Activated naive CD8-positive, alpha-beta T cell treated with anti-CD3 and anti-CD28 coated beads, Interleukin-2, amount 50 U/mL, for 16 hours (primary cell): ENCODE results near the gene SAMD4B.
"Not testable (repeated sequence)": the region's sequence is repeated elsewhere in the genome, so short reads cannot be mapped to it uniquely, and the experiment has no call there.

Experiments used
- DNase-seq: peaks from one replicate; pipeline ENCODE4 v3.0.0-alpha.2; 2020; ENCODE audit warnings: low read depth, low spot score

Gene SAMD4B

GRCh38 chr19:39336483-39336882 lies 5.7 kb upstream of the SAMD4B start:
- no peak for DNase-seq

DNA sequence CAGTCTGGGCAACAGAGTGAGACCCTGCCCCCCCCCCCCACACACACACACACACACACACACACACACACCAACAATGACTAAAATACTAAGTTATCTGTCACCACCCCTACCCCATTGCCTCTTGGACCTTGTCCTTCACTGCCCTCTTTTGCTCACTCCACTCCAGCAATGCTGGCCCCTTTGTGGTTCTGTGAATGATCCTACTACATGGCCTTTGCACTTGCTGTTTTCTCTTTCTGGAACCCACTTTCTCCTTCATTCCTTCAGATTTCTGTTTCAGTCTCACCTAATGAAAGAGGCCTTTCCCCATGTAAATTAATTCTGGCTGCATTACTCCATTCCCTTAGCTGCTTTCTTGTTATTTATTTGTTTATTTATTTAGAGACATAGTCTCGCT lies 2.5 kb upstream of the SAMD4B start:
- DNase-seq, result no peak

GRCh38 chr19:39340156-39340555 lies 2.1 kb upstream of the SAMD4B start:
- not testable (repeated sequence) for DNase-seq

DNA sequence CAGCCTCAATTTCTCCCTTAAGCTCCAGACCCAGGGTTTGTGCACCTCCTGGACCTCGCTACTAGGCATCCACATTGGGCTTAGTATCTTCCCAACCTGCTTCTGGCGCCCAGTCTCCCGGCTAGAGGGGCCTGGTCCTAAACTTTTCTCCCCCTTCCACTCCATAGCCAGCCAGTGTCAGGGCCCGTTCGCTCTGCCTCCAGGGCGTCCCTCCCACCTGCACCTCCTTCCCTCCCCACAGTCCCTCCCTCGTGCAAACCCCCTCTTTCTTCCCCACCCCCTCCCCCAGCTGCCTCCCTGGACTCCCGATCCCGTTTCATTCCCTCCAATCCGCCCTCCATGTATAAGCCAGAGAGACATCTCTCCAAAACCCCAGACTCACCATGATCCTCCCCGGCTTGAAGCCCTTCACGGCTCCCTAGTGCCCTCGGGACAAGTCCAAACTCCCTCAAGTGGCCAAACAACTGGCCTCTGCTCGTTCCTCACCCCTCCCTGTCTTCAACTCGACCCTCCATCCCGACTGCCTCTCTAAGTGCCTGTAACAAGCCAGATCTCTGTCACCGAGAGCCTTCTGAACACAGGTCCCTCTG lies 997 bp upstream of the SAMD4B start:
- DNase-seq, result no peak

DNA sequence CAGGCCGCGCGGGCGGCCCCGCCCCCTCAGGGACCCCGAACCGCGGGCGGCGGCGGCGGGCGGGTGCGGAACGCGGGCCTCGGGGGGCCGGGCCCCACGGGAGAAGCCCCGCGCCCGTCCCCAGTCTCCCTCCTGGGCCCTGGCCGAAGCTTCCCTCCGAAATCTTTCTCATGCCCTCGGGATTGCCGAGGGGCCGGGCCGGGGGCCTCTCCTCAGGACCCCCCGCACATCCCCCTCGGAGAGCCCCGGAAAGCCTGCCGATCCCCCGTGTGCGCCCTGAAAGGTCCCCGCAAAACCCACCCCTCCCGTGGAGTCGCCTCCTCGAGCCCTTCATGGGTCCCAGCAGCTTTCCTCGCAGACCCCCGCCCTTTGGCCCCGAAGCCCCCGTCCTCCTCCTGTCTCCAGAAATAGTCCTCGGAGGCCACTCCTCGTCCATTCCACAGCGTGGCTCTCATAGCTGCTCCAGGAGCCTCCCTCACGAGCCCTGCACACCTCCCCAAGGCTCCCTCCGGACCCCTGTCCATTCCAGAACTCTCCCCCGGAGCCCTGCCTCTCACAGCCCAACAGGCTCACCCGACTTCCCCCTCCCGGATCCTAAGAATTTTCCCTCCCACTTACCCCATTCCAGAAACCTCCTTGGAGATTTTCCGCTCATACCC lies 555 bp downstream of the SAMD4B start:
- no peak for DNase-seq

GRCh38 chr19:39345956-39346355 lies 3.7 kb downstream of the SAMD4B start:
- no peak for DNase-seq

GRCh38 chr19:39347332-39348164 lies 5.3 kb downstream of the SAMD4B start:
- DNase-seq, result no peak

DNA sequence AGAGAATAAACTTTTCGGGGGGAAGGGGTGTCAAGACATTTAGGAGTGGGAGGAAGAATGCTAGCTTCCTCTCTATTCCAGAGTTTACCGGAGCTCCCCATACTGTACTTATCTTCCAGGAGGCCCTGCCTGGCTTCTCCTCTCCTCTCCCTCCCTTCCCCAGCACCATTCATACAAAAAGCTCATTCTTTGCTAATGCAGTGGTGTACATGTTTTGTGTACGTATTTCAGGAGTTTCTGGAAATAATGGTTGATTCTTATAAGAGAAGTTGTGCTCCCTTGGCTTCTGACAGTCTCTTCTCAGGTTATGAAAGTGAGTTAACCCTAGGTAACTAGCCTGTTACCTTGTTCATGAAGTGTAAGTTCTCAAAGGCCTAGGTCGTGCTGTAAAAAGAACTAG lies 7.1 kb downstream of the SAMD4B start:
- DNase-seq, result no peak

- DNase-seq, result no peak
Observed at GRCh38 chr19:39350156-39350555, 7.9 kb downstream of the SAMD4B start.

DNA sequence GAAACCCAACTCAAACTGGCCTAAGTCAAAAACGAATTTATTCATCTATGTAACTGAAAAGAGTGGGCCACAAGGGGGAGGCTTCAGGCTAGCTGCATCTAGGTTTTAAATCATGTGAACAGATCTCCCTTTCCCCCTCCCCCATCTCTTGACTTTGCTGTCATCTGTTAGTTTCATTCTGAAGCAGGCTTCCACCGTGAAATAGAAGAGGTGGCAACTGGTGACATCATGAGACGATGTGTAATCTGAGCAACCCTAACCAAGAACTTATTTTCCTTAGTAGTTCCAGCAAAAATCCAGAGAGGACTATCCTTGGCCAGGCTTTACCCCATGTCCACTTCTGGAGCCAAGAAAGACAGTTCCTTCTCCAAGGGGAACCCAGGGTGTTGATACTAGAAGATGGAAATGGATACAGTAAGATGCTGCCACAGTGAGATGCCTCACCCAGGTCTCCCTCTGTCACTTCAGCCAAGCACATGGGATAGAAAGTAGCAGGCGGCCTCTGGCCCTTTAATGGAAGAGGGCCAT lies 9.4 kb downstream of the SAMD4B start:
- no peak for DNase-seq

DNA sequence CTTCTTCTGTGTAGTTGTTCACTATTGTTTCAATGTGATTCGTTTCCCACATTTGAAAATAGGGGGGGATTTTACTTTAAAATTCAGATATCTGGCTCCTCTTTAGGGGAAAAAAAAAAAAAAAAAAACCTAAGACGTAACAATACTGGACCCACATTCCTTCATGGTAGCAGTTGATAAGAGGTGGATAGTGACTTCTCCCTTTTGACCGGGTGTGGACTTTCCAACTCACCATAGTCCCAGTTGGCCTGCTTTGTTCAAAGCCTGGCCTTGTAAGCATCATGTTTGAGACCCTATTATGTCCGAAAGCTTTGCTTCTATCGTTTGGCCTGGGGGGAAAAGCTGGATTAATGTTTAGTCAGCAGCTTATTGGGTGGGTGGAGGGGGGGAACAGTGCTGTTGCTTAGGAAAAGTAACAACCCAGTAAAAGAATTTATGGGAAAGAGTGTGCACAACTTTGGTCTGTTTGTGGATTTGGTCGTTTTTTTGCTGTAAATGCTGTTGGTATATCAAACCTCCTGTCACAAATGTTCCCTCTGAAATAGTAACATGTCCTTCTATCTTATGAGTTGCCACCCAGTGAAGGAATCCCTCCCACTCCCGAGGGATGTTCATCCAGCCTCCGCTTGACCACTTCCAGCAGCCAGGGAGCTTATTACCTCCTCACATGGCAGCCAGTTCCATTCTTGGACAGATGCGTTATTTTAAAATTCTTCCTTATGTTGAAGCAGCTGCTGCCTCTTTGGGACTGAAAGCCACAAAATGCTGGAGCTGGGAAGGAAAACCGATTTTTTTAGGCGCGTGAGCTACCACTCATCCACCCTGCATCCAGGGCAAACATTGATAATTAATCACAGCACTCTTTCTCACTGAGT lies 10.4 kb downstream of the SAMD4B start:
- no peak for DNase-seq

DNA sequence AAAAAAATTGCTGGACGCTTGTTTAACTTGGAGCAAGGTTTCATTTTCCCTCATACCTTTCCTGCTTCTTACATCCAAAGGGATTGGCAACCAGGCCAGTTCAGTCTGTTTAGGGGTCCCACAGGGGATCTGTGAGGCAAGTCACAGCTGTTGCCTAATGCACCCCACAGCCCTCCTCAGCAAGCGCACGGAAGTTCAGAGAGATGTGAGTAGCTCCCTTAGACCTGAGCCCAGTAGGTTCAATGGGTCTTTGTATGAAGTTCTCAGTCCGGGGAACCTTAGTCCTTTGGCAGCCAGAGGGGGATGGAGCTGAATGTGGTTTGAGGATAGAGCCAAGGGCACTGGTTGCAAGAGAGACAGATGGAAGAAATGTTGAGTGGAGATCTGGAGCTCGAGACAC lies 13.0 kb downstream of the SAMD4B start:
- DNase-seq, result no peak

GRCh38 chr19:39356073-39356472 lies 13.9 kb downstream of the SAMD4B start:
- no peak for DNase-seq

GRCh38 chr19:39356647-39357046 lies 14.4 kb downstream of the SAMD4B start:
- no peak for DNase-seq

DNA sequence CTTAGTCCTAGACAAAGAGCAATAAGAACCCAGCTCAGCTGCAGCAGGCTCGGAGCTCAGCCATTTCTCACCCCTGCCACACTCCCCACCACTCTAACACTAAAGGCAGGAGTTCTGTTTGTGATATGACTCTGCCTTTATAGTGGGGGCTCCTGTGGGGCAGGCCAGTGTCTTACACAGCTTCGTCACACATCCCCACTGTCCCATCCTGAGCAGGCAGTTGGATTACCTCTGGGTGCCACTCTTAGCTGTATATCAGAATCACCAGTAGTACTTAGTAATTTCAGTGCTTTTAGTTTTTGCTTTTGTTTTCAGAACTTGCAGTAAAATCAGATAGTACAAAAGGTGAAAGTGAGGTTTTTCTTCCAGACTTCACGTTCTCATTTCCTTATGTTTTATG lies 16.8 kb downstream of the SAMD4B start:
- DNase-seq, result no peak

DNA sequence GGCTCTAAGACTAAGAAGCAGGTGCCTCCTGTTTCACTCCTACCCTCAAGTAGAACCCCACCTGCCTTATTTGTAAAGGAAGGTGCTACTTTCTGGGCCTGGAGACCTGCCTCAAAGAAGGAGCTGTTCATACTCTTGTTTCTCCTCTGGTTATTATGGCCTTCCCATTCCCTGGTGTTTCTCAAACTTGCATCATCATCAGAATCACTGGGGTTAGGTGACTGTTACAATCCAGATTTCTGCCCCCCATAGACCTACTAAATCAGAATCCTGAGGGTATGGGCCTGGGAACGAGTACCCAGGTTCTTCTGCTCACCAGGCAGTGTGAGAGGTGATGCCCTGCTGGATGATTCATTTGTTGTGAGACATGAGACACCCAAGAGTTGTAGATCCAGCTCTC lies 18.4 kb downstream of the SAMD4B start:
- DNase-seq, result no peak

- DNase-seq, result no peak
Observed at GRCh38 chr19:39362682-39363657, 20.7 kb downstream of the SAMD4B start.

- no peak for DNase-seq
Observed at GRCh38 chr19:39363901-39364457, 21.8 kb downstream of the SAMD4B start.

GRCh38 chr19:39365531-39365930 lies 23.3 kb downstream of the SAMD4B start:
- no peak for DNase-seq

DNA sequence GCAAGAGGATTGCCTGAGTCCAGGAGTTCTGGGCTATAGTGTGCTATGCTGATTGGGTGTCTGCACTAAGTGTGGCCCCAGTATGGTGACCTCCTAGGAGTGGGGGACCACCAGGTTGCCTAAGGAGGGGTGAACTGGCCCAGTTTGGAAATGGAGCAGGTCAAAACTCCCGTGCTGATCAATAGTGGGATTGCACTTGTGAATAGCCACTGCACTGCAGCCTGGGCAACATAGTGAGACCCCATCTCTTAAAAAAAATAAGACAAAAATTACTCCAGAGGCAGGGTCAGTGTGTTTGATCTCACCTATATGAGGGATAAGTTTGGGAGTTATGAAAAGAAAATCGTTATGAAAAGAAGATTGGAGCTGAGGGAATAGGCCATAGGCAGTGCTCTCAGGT lies 27.0 kb downstream of the SAMD4B start:
- DNase-seq, result no peak
